ENCODE measurements around the gene TXNRD1.

Gene TXNRD1

DNA sequence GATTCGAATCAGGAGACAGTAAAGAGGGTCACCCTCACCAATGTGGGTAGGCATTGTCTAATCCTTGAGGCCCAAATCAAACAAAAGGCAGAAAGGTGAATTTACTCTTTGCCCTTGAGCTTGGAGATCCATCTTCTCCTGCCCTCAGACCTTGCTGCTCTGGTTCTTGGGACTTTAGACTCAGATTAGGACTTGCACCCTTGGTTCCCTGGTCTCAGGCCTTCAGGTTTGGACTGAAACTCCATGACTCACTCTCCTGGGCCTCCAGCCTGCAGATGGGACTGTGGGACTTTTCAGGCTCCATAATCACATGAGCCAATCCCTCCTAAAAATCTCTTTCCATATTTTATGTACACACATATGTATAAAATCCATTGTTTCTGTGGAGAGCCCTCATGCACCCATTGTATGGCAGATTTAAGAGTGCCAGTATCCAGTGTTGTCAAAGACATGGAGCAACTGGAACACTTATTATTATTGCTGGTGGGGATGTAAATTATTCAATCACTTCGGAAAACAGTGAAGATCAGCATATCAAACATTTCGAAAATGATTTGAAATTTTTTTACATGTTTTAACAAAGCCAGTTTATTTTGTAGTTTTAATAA is 136.6 kb downstream of the TXNRD1 start:
- TF ChIP-seq ZNF565 (CRISPR knock-in tag; conservative IDR thresholded peaks at IDR 0.05; ENCODE audit: low read depth) (no peak), GLIS3 (CRISPR knock-in tag; IDR thresholded peaks at IDR 0.05) (no peak), ZFP30 (CRISPR knock-in tag; IDR thresholded peaks at IDR 0.05) (no peak), CSDC2 (CRISPR knock-in tag; IDR thresholded peaks at IDR 0.05) (no peak), SNAI2 (CRISPR knock-in tag; IDR thresholded peaks at IDR 0.05) (no peak)
- TF ChIP-seq, protein P1, sequence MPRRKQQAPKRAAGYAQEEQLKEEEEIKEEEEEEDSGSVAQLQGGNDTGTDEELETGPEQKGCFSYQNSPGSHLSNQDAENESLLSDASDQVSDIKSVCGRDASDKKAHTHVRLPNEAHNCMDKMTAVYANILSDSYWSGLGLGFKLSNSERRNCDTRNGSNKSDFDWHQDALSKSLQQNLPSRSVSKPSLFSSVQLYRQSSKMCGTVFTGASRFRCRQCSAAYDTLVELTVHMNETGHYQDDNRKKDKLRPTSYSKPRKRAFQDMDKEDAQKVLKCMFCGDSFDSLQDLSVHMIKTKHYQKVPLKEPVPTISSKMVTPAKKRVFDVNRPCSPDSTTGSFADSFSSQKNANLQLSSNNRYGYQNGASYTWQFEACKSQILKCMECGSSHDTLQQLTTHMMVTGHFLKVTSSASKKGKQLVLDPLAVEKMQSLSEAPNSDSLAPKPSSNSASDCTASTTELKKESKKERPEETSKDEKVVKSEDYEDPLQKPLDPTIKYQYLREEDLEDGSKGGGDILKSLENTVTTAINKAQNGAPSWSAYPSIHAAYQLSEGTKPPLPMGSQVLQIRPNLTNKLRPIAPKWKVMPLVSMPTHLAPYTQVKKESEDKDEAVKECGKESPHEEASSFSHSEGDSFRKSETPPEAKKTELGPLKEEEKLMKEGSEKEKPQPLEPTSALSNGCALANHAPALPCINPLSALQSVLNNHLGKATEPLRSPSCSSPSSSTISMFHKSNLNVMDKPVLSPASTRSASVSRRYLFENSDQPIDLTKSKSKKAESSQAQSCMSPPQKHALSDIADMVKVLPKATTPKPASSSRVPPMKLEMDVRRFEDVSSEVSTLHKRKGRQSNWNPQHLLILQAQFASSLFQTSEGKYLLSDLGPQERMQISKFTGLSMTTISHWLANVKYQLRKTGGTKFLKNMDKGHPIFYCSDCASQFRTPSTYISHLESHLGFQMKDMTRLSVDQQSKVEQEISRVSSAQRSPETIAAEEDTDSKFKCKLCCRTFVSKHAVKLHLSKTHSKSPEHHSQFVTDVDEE (CRISPR knock-in tag; IDR thresholded peaks at IDR 0.05): no peak
- no peak for ATAC-seq

DNA sequence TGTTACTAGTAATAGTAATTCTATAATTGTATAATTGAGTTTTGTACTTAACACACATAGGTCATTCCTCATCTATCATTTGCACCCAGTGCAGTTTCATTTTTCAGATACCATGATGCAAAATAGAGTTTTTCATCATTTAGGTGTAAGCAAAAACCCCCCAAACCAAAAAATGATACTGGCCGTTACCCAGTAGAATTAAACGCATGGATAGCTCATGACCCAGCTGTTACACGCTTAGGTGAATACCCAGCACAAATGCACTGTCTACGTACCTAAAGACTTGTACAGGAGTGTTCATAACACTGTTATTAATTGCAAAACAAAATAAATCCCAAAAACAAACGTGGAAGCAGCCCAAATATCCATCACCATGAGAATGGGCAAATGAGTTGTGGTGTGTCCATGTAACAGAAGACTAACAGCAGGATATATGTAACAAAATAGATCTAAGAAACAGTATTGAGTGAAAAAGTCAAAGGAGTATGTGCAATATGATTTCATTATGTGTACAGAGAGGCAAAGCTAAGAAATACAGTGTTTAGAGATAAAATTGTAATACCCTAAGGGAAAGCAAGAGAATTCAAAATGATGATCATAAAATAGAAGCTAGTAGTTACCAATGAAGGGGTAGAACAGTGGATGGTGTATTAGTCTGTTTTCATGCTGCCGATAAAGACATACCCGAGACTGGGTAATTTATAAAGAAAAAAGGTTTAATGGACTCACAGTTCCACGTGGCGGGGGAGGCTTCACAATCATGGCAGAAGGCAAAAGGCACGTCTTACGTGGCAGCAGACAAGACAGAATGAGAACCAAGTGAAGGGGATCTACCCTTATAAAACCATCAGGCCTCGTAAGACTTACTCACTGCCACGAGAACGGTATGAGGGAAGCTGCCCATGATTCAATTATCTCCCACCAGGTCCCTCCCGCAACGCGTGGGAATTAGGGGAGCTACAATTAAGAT is 137.7 kb downstream of the TXNRD1 start:
- TF ChIP-seq TCF4 (CRISPR knock-in tag; IDR thresholded peaks at IDR 0.05; ENCODE audit: borderline replicate concordance): no peak
- no peak for TF ChIP-seq ZC3H10 (CRISPR knock-in tag; IDR thresholded peaks at IDR 0.05)
- TF ChIP-seq ZNF8 (CRISPR knock-in tag; IDR thresholded peaks at IDR 0.05): no peak
- no peak for TF ChIP-seq CSDC2 (CRISPR knock-in tag; IDR thresholded peaks at IDR 0.05)
- TF ChIP-seq, protein P2, sequence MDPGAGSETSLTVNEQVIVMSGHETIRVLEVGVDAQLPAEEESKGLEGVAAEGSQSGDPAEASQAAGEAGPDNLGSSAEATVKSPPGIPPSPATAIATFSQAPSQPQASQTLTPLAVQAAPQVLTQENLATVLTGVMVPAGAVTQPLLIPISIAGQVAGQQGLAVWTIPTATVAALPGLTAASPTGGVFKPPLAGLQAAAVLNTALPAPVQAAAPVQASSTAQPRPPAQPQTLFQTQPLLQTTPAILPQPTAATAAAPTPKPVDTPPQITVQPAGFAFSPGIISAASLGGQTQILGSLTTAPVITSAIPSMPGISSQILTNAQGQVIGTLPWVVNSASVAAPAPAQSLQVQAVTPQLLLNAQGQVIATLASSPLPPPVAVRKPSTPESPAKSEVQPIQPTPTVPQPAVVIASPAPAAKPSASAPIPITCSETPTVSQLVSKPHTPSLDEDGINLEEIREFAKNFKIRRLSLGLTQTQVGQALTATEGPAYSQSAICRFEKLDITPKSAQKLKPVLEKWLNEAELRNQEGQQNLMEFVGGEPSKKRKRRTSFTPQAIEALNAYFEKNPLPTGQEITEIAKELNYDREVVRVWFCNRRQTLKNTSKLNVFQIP (CRISPR knock-in tag; IDR thresholded peaks at IDR 0.05; ENCODE audit: borderline replicate concordance, low read depth): no peak
- TF ChIP-seq, protein P3, sequence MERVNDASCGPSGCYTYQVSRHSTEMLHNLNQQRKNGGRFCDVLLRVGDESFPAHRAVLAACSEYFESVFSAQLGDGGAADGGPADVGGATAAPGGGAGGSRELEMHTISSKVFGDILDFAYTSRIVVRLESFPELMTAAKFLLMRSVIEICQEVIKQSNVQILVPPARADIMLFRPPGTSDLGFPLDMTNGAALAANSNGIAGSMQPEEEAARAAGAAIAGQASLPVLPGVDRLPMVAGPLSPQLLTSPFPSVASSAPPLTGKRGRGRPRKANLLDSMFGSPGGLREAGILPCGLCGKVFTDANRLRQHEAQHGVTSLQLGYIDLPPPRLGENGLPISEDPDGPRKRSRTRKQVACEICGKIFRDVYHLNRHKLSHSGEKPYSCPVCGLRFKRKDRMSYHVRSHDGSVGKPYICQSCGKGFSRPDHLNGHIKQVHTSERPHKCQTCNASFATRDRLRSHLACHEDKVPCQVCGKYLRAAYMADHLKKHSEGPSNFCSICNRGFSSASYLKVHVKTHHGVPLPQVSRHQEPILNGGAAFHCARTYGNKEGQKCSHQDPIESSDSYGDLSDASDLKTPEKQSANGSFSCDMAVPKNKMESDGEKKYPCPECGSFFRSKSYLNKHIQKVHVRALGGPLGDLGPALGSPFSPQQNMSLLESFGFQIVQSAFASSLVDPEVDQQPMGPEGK (CRISPR knock-in tag; IDR thresholded peaks at IDR 0.05; ENCODE audit: borderline replicate concordance): no peak
- no peak for TF ChIP-seq SNAI2 (CRISPR knock-in tag; IDR thresholded peaks at IDR 0.05)
- TF ChIP-seq ESRRG (CRISPR knock-in tag; IDR thresholded peaks at IDR 0.05): no peak
- no peak for TF ChIP-seq ZFP30 (CRISPR knock-in tag; IDR thresholded peaks at IDR 0.05)
- TF ChIP-seq, protein P4, sequence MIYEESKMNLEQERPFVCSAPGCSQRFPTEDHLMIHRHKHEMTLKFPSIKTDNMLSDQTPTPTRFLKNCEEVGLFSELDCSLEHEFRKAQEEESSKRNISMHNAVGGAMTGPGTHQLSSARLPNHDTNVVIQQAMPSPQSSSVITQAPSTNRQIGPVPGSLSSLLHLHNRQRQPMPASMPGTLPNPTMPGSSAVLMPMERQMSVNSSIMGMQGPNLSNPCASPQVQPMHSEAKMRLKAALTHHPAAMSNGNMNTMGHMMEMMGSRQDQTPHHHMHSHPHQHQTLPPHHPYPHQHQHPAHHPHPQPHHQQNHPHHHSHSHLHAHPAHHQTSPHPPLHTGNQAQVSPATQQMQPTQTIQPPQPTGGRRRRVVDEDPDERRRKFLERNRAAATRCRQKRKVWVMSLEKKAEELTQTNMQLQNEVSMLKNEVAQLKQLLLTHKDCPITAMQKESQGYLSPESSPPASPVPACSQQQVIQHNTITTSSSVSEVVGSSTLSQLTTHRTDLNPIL (CRISPR knock-in tag; IDR thresholded peaks at IDR 0.05; ENCODE audit: low read depth): no peak
- no peak for TF ChIP-seq ZNF565 (CRISPR knock-in tag; conservative IDR thresholded peaks at IDR 0.05; ENCODE audit: low read depth)
- no peak for TF ChIP-seq OSR1 (CRISPR knock-in tag; IDR thresholded peaks at IDR 0.05)
- no peak for TF ChIP-seq ZFP3 (CRISPR knock-in tag; IDR thresholded peaks at IDR 0.05)
- TF ChIP-seq GLIS3 (CRISPR knock-in tag; IDR thresholded peaks at IDR 0.05): no peak
- no peak for TF ChIP-seq ZNF70 (CRISPR knock-in tag; IDR thresholded peaks at IDR 0.05)
- TF ChIP-seq PPARA (CRISPR knock-in tag; IDR thresholded peaks at IDR 0.05; ENCODE audit: borderline replicate concordance): no peak
- TF ChIP-seq ISL1 (CRISPR knock-in tag; IDR thresholded peaks at IDR 0.05): no peak
- TF ChIP-seq, protein P5, sequence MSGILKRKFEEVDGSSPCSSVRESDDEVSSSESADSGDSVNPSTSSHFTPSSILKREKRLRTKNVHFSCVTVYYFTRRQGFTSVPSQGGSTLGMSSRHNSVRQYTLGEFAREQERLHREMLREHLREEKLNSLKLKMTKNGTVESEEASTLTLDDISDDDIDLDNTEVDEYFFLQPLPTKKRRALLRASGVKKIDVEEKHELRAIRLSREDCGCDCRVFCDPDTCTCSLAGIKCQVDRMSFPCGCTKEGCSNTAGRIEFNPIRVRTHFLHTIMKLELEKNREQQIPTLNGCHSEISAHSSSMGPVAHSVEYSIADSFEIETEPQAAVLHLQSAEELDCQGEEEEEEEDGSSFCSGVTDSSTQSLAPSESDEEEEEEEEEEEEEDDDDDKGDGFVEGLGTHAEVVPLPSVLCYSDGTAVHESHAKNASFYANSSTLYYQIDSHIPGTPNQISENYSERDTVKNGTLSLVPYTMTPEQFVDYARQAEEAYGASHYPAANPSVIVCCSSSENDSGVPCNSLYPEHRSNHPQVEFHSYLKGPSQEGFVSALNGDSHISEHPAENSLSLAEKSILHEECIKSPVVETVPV (CRISPR knock-in tag; IDR thresholded peaks at IDR 0.05): no peak
- ATAC-seq: no peak

All from SK-N-SH treated with all-trans-retinoic acid at 6 μM for 48 hours (cell line).